NCI-H1092 (cell line): Measurements from ENCODE around the gene NOX5.

Experiments used
- DNase-seq: peaks from one replicate; lab custom pipeline; 2025; lab: John Stamatoyannopoulos, UW

Gene NOX5

DNA sequence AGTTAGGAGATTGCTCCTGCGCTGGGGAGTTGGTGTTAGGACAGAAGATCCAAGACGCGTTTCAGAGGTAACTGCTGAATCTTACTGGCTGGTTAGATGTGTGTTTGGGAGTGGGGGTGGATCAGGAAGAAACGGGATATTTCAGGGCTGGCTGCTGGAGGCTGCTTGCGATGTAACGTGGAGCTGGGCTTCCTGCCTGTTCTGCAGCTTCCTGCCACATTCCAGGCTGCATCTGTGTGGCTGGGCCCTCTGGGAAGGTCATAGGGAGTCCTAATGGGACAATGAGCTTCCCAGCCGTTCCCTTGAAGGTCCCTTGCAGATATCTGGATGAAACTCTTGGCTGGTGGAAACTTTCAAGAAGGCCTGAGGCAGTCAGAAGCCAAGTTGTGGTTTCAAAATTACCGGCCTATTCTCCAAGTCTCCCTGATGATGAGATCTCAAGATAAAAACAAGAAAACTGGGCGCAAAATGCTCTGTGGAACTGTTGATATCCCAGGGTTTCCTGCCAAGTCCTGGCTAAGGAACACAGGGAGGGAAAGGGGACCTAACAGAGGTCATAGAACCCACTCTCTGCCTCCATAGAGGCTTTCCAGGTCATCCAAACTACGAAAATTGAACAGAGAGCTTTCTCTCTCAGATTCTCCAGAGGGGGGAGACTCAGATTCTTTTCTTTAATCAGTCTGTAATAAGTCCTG is 67.0 kb downstream of the NOX5 start:
- no peak for DNase-seq

- DNase-seq = no peak
Measured at GRCh38 chr15:69082021-69082502, 67.6 kb downstream of the NOX5 start.

DNA sequence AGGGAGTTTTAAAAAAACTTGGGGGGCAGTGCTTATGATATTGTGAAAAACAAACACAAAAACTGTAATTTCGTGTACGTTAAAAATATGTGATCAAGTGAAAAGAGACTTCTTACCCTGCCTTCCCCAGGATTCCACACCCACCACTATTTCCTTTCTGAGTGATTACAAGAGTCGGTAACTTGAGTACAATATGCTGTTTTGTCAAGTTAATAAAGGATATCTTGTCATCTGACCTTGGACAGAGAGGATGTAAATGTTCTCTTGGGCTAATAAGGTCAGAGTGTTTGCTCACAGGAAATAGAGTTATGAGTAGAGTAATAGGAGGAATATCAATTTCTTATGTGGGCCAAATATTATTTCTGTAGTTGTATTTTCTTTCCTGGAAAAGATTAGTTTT is 68.1 kb downstream of the NOX5 start:
- DNase-seq = no peak

- no peak for DNase-seq
Measured at GRCh38 chr15:69084404-69085030, 70.0 kb downstream of the NOX5 start.

DNA sequence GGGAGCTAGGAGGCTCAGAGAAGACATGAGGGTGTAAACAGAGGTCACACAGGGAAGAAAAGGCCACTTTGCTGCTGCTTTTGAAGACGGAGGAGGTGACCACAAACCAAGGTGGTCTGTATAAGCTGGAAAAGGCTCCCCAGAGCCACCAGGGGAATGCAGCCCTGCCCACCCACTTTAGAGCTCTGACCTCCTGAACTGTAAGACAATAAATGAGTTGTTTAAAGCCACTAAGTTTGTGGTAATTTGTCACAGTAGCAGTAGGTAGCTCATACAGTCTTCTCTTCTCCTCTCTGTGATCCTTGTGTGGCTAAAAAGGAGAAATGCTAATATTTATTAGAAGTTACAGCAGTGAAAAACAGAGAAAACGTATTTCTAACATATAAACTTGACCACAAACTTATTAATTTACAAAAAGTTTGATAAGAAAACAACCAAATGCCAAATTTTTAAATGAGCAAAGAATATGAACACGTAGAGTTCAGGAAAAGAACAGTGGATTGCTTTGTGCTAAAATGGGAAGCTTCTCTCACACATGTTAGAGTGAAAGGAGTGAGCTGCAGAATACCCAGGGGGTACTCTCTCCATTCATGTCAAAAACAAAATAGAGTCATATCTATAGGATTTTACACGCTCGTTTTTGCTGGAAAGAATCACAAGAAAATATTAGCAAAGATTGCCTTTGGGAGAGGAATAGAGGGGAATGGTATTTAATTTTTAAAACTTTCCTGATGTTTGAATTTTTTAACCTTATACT is 71.0 kb downstream of the NOX5 start:
- DNase-seq = no peak

- no peak for DNase-seq
Measured at GRCh38 chr15:69086427-69087204, 72.1 kb downstream of the NOX5 start.

- no peak for DNase-seq
Measured at GRCh38 chr15:69087366-69087976, 73.0 kb downstream of the NOX5 start.

GRCh38 chr15:69088300-69088965 is 73.9 kb downstream of the NOX5 start:
- DNase-seq = no peak

DNA sequence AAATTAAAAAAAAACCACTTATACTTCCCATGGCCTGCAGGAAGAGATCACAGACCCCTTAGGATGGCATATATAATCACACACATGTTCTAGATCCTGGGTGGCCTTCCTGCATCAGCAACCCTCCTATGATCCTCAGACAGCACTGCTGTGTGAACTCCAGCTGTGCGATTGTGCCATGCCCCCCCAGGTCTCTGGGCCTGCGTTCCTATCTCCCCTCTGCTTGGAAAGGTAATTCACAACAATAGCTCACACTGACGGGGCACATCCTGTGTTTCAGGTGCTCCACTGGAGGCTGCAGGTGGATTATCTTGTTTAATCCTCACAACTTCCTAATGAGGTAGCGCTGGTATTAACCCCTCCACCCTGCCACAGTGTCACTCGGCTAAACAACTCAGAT is 74.8 kb downstream of the NOX5 start:
- DNase-seq = no peak

DNA sequence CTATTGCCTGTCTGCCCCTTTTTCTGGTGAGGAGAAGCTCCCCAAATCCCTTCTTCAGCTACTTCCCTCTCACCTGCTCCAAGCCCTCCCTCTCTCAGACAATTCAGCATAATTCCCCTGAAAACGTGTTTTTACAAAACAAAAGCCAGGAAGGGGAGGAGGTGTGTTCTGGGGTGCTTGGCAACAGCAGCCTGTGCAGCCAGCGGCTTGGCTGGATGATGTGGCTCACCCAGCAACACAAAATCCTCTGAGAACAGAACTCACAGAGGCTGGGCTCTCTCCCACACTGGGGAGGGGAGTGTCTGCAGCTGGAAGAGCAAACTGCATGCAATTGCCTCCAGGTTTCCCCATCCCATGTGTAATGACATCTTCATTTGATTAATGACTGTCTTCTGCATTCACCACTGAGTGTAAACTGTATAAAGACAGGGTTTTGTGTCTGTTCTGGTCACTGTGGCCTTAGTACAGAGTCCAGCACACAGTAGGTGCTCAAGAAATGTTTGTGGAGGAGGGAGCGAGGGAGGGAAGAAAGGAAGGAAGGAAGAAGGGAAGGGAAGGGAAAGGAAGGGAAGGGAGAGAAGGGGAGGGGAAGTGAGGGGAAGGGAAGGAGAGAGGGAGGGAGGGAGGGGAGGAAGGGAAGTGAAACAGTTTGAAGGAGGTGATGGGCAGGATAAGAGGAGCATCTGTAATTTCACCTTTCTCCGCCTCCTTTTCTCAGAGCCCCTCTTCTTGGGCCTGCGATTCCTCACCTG is 75.9 kb downstream of the NOX5 start:
- no peak for DNase-seq

GRCh38 chr15:69091654-69092053 is 77.2 kb downstream of the NOX5 start:
- DNase-seq = no peak

DNA sequence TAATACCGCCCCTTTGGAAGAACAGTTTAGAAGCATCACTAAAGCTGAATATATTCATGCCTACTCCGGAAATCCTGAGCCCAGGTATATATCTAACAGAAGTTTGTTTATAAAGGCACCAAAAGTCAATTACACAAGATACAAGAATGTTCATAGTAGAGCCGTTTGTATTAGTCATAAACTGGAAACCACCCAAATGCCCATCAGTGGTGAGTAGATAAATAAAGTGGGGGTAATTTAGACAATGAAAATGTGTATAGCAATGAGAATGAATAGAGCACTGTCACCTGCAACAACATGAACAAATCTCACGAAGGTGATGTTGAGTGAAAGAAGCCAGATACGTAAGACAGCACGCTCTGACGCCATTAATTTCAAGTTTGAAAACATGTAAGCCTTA is 77.7 kb downstream of the NOX5 start:
- DNase-seq = no peak

DNA sequence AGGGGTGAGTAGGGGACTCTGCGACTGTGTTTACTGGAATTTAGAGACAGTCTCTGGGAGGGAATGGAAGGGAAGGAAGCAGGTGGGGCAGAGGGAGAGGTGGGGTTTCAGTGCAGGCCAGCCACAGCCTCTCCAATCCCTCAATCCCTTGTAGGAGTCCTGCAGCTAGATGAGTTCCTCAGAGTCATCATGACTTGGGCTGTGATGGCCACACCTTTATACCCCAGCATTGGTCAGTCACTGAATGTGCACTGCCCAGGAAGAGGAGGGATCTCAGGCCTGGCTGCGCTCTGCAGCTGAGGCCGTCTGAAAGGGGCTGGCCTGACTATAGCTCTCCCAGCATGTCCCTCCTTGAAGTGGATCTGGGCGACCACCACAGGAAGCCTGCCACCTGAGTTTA is 78.6 kb downstream of the NOX5 start:
- DNase-seq = no peak

DNA sequence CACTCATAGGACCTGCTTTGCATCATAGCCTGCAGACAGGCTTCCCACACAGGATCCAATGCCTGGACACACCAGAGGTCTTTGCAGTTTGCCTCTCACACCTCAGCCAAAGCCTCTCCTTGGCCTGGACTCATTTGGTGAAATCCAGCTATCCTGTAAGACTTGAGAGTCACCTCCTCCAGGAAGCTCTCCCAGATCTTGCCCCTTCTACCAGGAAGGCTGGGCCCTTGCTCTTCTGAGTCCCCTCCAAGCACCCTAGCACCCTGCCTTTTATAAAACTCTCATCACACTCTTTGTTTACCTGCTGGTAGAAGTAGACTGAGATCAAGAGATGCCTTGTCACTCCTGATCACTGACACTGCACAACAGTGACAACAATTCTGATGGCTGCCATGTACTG is 79.1 kb downstream of the NOX5 start:
- no peak for DNase-seq

DNA sequence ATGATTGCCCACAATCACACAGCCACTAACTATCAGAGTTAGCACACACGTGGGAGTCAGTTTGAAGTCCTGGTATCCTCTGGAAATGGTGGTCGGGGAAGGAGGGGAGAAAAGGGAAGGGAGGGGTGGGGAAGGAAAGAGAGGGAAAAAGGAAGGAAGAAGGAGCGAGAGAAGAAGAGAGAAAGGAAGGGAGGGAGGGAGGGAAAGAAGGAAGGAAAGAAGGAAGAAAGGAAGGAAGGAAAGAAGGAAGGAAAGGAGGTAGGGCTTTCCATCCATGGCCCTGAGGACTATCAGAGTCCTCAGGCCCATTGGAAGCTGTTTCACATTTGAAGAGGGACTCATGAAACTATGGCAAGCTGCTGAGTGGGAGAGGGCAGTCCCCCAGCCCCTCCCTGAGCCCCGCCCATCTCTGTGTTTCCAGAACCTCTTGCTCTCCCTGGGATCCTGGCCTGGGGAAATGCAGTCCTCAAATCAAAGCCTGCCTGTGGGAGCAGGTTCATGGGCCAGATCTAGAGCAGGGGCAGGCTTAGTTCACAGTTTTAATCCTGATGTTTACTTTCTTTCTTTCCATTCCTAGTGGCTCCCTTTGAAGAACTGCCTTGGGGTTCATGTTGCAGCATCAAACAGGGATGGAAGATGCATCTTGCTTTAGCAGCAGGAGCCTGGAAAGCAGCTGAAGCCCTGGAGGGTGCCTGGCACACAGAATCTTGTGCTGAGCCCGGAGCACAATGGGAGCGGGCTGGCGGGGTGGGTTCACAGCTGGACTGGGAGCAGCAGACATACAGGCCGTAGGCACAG is 79.8 kb downstream of the NOX5 start:
- DNase-seq = no peak

DNA sequence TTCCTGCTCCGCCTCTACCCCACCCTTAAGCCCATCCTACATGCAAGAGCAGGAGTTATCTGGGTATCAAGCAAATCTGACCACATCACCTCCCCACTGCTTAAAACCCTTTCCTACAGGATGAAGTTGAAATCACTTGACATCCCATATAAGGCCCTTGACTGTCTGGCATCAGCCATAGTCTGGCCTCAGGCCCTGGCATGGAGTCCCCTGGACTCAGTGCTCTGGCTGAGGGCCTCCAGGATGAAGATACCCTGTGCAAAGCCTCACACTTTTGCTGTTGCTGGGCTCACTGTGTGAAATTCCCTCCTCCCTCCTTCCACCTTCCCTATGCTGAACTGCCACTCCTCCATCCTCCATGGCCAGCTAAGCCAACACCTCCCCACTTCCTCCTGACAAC is 80.8 kb downstream of the NOX5 start:
- no peak for DNase-seq

GRCh38 chr15:69096196-69096595 is 81.7 kb downstream of the NOX5 start:
- no peak for DNase-seq

DNA sequence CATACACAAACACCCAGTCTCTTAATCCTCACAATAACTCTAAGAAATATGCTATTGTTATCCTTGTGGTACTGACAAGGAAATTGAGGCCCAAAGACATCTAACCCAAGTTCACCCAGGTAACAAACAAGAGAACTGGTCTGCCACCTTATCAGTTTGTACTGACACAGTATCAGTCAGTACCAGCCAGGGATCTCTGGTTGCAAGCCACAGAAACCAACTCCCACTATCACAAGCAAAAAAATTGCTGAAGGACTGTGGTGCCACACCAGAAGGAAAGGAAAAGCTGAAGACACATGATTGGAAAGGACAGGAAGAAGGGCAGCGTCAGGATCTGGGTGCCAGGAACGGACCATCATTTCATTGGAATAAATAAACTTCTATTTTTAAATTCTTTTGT is 82.1 kb downstream of the NOX5 start:
- DNase-seq = no peak

DNA sequence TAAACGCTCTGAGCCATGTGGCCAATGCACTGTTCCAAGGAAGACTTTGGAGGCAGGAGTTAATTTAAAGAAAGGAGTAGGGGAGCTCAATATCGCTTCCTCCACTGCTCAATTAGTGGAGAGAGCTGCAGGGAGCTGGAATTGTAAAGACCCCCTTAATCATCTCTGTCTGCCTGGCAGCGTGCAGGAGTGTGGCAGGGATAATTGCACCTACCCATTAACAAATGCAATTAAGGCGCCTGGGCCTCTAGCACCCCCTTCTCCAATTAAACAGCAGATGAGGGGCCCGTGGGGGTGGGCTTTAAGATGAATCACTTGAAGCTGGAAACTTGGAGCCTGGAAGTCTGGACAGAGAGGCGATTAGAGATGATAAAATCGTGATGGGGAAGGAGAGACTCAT is 84.3 kb downstream of the NOX5 start:
- DNase-seq = no peak

GRCh38 chr15:69099941-69100340 is 85.4 kb downstream of the NOX5 start:
- DNase-seq = no peak
